ENCODE results near the gene PMPCA.

The PMPCA gene

GRCh38 chr9:136463578-136463977 lies 53.1 kb downstream of the PMPCA start:
- DNase-seq = no peak

- no peak for DNase-seq
Observed at GRCh38 chr9:136464241-136464640, 53.8 kb downstream of the PMPCA start.

GRCh38 chr9:136465500-136466154 lies 55.2 kb downstream of the PMPCA start:
- no peak for DNase-seq

- DNase-seq = no peak
Observed at GRCh38 chr9:136466155-136466541, 55.7 kb downstream of the PMPCA start.

- DNase-seq = no peak
Observed at GRCh38 chr9:136467766-136468165, 57.3 kb downstream of the PMPCA start.

- DNase-seq = no peak
Observed at GRCh38 chr9:136470356-136470755, 59.9 kb downstream of the PMPCA start.

GRCh38 chr9:136470792-136471469 lies 60.5 kb downstream of the PMPCA start:
- no peak for DNase-seq

- DNase-seq = no peak
Observed at GRCh38 chr9:136471802-136472487, 61.5 kb downstream of the PMPCA start.

- DNase-seq = no peak
Observed at GRCh38 chr9:136472640-136473353, 62.3 kb downstream of the PMPCA start.

GRCh38 chr9:136473354-136473721 lies 62.9 kb downstream of the PMPCA start:
- no peak for DNase-seq
